HCT116 (cell line): Measurements from ENCODE around the gene TMEM30A. TPM values are rescaled to one million over a fixed set of nuclear protein-coding genes. Genes with fewer than 3 reads are reported as not detected.

Experiments
- ATAC-seq: fragments of 200-7000 bp; cut with Tn5 transposase; 2 replicates; pipeline ENCODE4 v1.9.1; 2020; ENCODE audit warnings: mild to moderate bottlenecking, moderate library complexity
- BruUV-seq: library from RNA; stranded (reverse); fragments of 400-500 nt; replicated peaks from 2 replicates; lab custom pipeline; 2021; lab: Mats Ljungman, UMichigan
- CTCF ChIA-PET: fragments of 300-600 bp; sonication (Branson Sonifier 250); formaldehyde crosslinking; loops from one replicate; lab custom pipeline; 2021; ENCODE audit warnings: antibody characterized with exemption; lab: Charles Lee
- POLR2A ChIA-PET: fragments of 300-600, 350-600 bp; sonication (Branson Sonifier 250); formaldehyde crosslinking; loops from one replicate; lab custom pipeline; 2021; ENCODE audit warnings: antibody characterized with exemption; lab: Charles Lee
- RAD21 ChIA-PET, 2 experiments: fragments of 300-600 bp; sonication (Branson Sonifier 250); formaldehyde crosslinking; loops; one replicate each; lab custom pipeline; 2023; ENCODE audit warnings: low total read pairs in 2 of 2; ENCODE audit not compliant: uncharacterized antibody in 2 of 2, unreplicated experiment in 2 of 2, low non-redundant PET in 1 of 2; lab: Charles Lee
- DNase-seq: peaks from one replicate; pipeline ENCODE4 v3.0.0-alpha.2; 2010; ENCODE audit warnings: low read depth, low spot score
- H2AFZ ChIP-seq: fragments of 200-600 bp; shearing (Covaris generic), sonication (generic); 2 replicates; pipeline ENCODE4 v1.6.1; 2017; ENCODE audit warnings: low read depth, mixed run types, mixed read lengths, antibody characterized with exemption, low read length; ENCODE audit not compliant: poor library complexity, severe bottlenecking
- H3K27ac ChIP-seq: 2 replicates; pipeline ENCODE4 v1.5.1; 2012; ENCODE audit warnings: low read depth, low read length
- H3K27me3 ChIP-seq: fragments of 200-600 bp; sonication (generic); 2 replicates; pipeline ENCODE4 v1.6.1; 2016; ENCODE audit warnings: mixed run types, low read length, mixed read lengths; ENCODE audit not compliant: insufficient read depth
- H3K36me3 ChIP-seq, 2 experiments: fragments of 200-500 bp in 1 of 2; fragments of 200-600 bp in 1 of 2; sonication (Bioruptor generic) in 1 of 2; sonication (generic) in 1 of 2; 2 replicates each; pipeline versions ENCODE4 v1.5.1 to v1.6.1; 2014 to 2016; ENCODE audit warnings: low read length in 2 of 2, inconsistent platforms in 1 of 2, mixed read lengths in 1 of 2, mixed run types in 1 of 2; ENCODE audit not compliant: insufficient read depth in 2 of 2, control insufficient read depth in 1 of 2
- H3K4me1 ChIP-seq, 2 experiments: fragments of 200-600 bp in 1 of 2; sonication (generic) in 1 of 2; 2 replicates each; pipeline versions ENCODE4 v1.5.1 to v1.6.1; 2012 to 2017; ENCODE audit warnings: low read length in 2 of 2, inconsistent platforms in 1 of 2, mild to moderate bottlenecking in 1 of 2, mixed read lengths in 1 of 2, mixed run types in 1 of 2, moderate library complexity in 1 of 2; ENCODE audit not compliant: insufficient read depth in 2 of 2, control insufficient read depth in 1 of 2
- H3K4me2 ChIP-seq: fragments of 200-600 bp; sonication (generic); 2 replicates; pipeline ENCODE4 v1.6.1; 2017; ENCODE audit warnings: mixed run types, low read length, mixed read lengths
- H3K4me3 ChIP-seq, 2 experiments: fragments of 200-600 bp in 1 of 2; sonication (generic) in 1 of 2; replicated peaks in 1 of 2; 2 replicates each; pipeline ENCODE4 v1.5.1; 2011 to 2016; ENCODE audit warnings: low read length in 2 of 2, control low read depth in 1 of 2, low read depth in 1 of 2, mild to moderate bottlenecking in 1 of 2, mixed read lengths in 1 of 2, mixed run types in 1 of 2
- H3K79me2 ChIP-seq: fragments of 200-600 bp; sonication (generic); 2 replicates; pipeline ENCODE4 v1.6.1; 2017; ENCODE audit warnings: mild to moderate bottlenecking, mixed run types, low read length, moderate library complexity, mixed read lengths; ENCODE audit not compliant: insufficient read depth
- H3K9ac ChIP-seq: fragments of 200-600 bp; sonication (generic); 2 replicates; pipeline ENCODE4 v1.6.1; 2016; ENCODE audit warnings: low read length, mixed read lengths
- H3K9me2 ChIP-seq: fragments of 200-600 bp; sonication (generic), shearing (Covaris generic); 2 replicates; pipeline ENCODE4 v1.6.1; 2017; ENCODE audit warnings: mixed run types, mild to moderate bottlenecking, moderate library complexity; ENCODE audit not compliant: insufficient read depth
- H3K9me3 ChIP-seq, 2 experiments: fragments of 200-500 bp in 1 of 2; fragments of 200-600 bp in 1 of 2; sonication (Bioruptor generic) in 1 of 2; sonication (generic) in 1 of 2; 2 replicates each; pipeline ENCODE4 v1.6.1; 2014 to 2017; ENCODE audit warnings: low read length in 2 of 2, mixed read lengths in 2 of 2, inconsistent platforms in 1 of 2, low read depth in 1 of 2, mild to moderate bottlenecking in 1 of 2, mixed run types in 1 of 2, moderate library complexity in 1 of 2; ENCODE audit not compliant: control insufficient read depth in 1 of 2, insufficient read depth in 1 of 2
- H4K20me1 ChIP-seq: fragments of 200-600 bp; sonication (generic), shearing (Covaris generic); 2 replicates; pipeline ENCODE4 v1.6.1; 2017; ENCODE audit warnings: mixed run types, mild to moderate bottlenecking, moderate library complexity; ENCODE audit not compliant: insufficient read depth
- ATF3 ChIP-seq: IDR thresholded peaks from 2 replicates; pipeline ENCODE4 v1.6.1; 2012
- SIN3A ChIP-seq: IDR thresholded peaks from 2 replicates; pipeline ENCODE4 v1.6.1; 2012; ENCODE audit warnings: low read depth
- TCF7L2 ChIP-seq: IDR thresholded peaks from 2 replicates; pipeline ENCODE4 v1.7.0; 2011; ENCODE audit warnings: borderline replicate concordance, inconsistent platforms; ENCODE audit not compliant: insufficient read depth, insufficient read length; ENCODE audit errors: extremely low read depth
- ZNF274 ChIP-seq: fragments of 200-500 bp; sonication (Bioruptor generic); IDR thresholded peaks from 2 replicates; pipeline ENCODE4 v1.6.1; 2014; ENCODE audit warnings: mild to moderate bottlenecking, low read depth, low read length, inconsistent platforms
- intact Hi-C: fragments of 100-400 bp; cut with micrococcal nuclease; formaldehyde crosslinking; loops from 2 replicates; pipeline ENCODE4 v1.10.0; 2022
- total RNA-seq: library from RNA; stranded (reverse); gene quantifications from one replicate; pipeline ENCODE4 v1.2.1, GENCODE V29; 2021; ENCODE audit not compliant: unreplicated experiment

TMEM30A gene
- total RNA-seq, 1 experiment from 2014 or later = 73.4 TPM

DNA sequence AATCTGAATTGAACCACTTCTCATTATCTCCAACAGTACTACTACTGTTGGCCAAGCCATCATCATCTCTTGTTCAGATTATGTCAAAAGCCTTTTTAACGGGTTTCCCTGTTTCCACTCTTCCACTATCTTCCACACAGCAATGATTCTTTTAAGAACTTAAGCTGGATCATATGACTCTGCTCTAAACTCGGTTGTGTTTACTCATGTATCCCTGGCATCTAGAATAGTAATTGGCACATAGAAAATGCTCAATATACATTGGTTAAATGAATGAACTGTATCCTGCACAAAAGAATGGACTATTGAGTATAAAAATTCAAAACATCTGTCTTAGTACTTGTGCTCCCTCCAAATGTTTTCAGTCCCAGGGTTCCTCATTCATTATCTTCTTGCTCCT is 38.2 kb downstream of the TMEM30A start:
- TF ChIP-seq ATF3 (no peak), ZNF274 (no peak)
- TF ChIP-seq, all 23 proteins: peak for 0
- H3K27me3 ChIP-seq = no peaks in the 10 kb centered on the region

DNA sequence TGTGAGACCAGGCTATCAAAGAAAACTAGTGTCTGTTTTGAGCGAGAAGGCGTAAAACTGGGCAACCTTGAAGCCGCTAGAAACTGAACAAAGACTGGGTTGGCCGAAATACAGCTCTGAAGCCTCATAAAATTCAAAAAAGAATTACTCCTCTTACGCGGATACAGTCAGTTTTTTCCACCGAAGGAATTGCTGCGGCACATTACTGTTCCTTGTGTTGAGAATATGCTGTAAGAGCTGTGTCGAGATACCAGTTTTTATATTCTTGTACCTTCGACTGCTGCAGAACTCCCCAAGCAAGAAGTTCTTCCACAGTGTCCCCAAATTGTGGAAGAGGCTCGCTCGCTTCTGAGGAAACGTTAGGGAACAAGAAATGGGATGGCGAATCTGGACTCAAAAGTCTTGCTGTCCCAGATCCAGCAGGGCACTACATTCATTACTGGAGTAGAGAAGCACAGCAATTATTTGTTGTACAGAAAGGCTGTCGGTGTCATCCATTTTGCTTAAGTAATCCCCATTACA is 40.5 kb downstream of the TMEM30A start:
- ChIA-PET RAD21 (interaction anchor here in 1 of 2 experiments (0.6 kb wide), 1 partner anchor 35 kb away, joined by 3 read pairs; no protein-coding TSS in a partner anchor), CTCF (no interaction called here), POLR2A (interaction anchor here (1.1 kb wide), 1 partner anchor 9 kb away, joined by 4 read pairs; no protein-coding TSS in a partner anchor)
- Histone ChIP-seq H3K9ac (peak overlapping the region; percentile 93), H3K27me3 (no peaks in the 10 kb centered on the region), H3K9me2 (no peaks in the 10 kb centered on the region), H3K9me3 (no peaks in the 10 kb centered on the region), H4K20me1 (peaks cover 8% of the 10 kb centered on the region; the same call in 1 of the 2 replicates), H3K27ac (peak overlapping the region; percentile 44), H2AFZ (peak overlapping the region; percentile 69), H3K4me1 (peaks cover 4 to 7% of the 10 kb centered on the region in 2 experiments; a peak in 3 of 4 replicates), H3K4me2 (peak overlapping the region; percentile 75), H3K79me2 (peaks cover 46% of the 10 kb centered on the region), H3K36me3 (peaks cover 5 to 21% of the 10 kb centered on the region in 2 experiments), H3K4me3 (peak overlapping the region; percentile 89 to 99)
- DNase-seq = no peak
- BruUV-seq = TSS peak; percentile 97
- peak; percentile 5; the same call in 1 of the 2 replicates for ATAC-seq
- intact Hi-C loops = no loop called here
- TF ChIP-seq TCF7L2 (no peak), SIN3A (no peak)

More for the DNA sequence above, 38.2 kb downstream of the TMEM30A start:
- H2AFZ ChIP-seq = no peak overlapping the region
- ChIA-PET RAD21 (no interaction called here), POLR2A (no interaction called here), CTCF (no interaction called here)
- H3K9me3 ChIP-seq = no peaks in the 10 kb centered on the region
- no TSS peak for BruUV-seq
- no peak overlapping the region for H3K9ac ChIP-seq
- H3K4me3 ChIP-seq = no peak overlapping the region
- peaks cover 23% of the 10 kb centered on the region for H3K79me2 ChIP-seq
- H4K20me1 ChIP-seq = no peaks in the 10 kb centered on the region
- no peak overlapping the region for H3K27ac ChIP-seq
- DNase-seq = no peak
- peaks cover 4 to 7% of the 10 kb centered on the region in 2 experiments; a peak in 3 of 4 replicates for H3K4me1 ChIP-seq
- no peak for ATAC-seq
- no peak overlapping the region for H3K4me2 ChIP-seq
- intact Hi-C loops = no loop called here
- no peaks in the 10 kb centered on the region for H3K36me3 ChIP-seq
- H3K9me2 ChIP-seq = no peaks in the 10 kb centered on the region
